Muscle layer of duodenum (tissue), 2 donors: Measurements from ENCODE around the gene SLIT1.

Experiments
- H3K27ac ChIP-seq: one replicate; pipeline ENCODE4 v1.7.0; 2013; ENCODE audit warnings: mild to moderate bottlenecking, low read length
- H3K27me3 ChIP-seq: one replicate; pipeline ENCODE4 v1.7.0; 2013; ENCODE audit warnings: low read depth, mild to moderate bottlenecking, control low read depth, low read length
- H3K36me3 ChIP-seq, 2 donors: one replicate each; pipeline ENCODE4 v1.7.0; 2013; ENCODE audit warnings: low read length in 2 of 2, control low read depth in 1 of 2, mild to moderate bottlenecking in 1 of 2; ENCODE audit not compliant: insufficient read depth in 2 of 2, control insufficient read depth in 1 of 2
- H3K4me1 ChIP-seq, 2 donors: one replicate each; pipeline ENCODE4 v1.7.0; 2013; ENCODE audit warnings: low read length in 2 of 2, mild to moderate bottlenecking in 2 of 2, control low read depth in 1 of 2, moderate library complexity in 1 of 2; ENCODE audit not compliant: insufficient read depth in 2 of 2, control insufficient read depth in 1 of 2
- H3K4me3 ChIP-seq, 2 donors: one replicate each; pipeline ENCODE4 v1.7.0; 2013; ENCODE audit warnings: low read length in 2 of 2, low read depth in 1 of 2, mild to moderate bottlenecking in 1 of 2
- H3K9me3 ChIP-seq, 2 donors: one replicate each; pipeline ENCODE4 v1.7.0; 2013; ENCODE audit warnings: low read length in 2 of 2, control low read depth in 1 of 2, mild to moderate bottlenecking in 1 of 2; ENCODE audit not compliant: control insufficient read depth in 1 of 2
- donor health status: healthy.

SLIT1 gene

GRCh38 chr10:96999987-97000386, 185.8 kb downstream of the SLIT1 start:
- Histone ChIP-seq H3K4me3 (no peak overlapping the region), H3K36me3 (no peaks in the 10 kb centered on the region), H3K27me3 (no peaks in the 10 kb centered on the region), H3K4me1 (peaks cover 0 to 8% of the 10 kb centered on the region in 2 donors), H3K9me3 (no peaks in the 10 kb centered on the region), H3K27ac (no peak overlapping the region)

- H3K4me3 ChIP-seq = no peak overlapping the region
- no peaks in the 10 kb centered on the region for H3K27me3 ChIP-seq
- no peaks in the 10 kb centered on the region for H3K9me3 ChIP-seq
- H3K4me1 ChIP-seq = peaks cover 0 to 8% of the 10 kb centered on the region in 2 donors
- no peaks in the 10 kb centered on the region for H3K36me3 ChIP-seq
- no peak overlapping the region for H3K27ac ChIP-seq
Observed at GRCh38 chr10:96999337-96999736, 186.4 kb downstream of the SLIT1 start.

- Histone ChIP-seq H3K27me3 (no peaks in the 10 kb centered on the region), H3K27ac (no peak overlapping the region), H3K36me3 (no peaks in the 10 kb centered on the region), H3K9me3 (no peaks in the 10 kb centered on the region), H3K4me3 (no peak overlapping the region), H3K4me1 (peaks cover 0 to 12% of the 10 kb centered on the region in 2 donors)
Observed at GRCh38 chr10:96998329-96998888, 187.3 kb downstream of the SLIT1 start.

GRCh38 chr10:96996275-96996965, 189.3 kb downstream of the SLIT1 start:
- Histone ChIP-seq H3K27ac (no peak overlapping the region), H3K9me3 (no peaks in the 10 kb centered on the region), H3K4me3 (no peak overlapping the region)

GRCh38 chr10:96995851-96996250, 189.9 kb downstream of the SLIT1 start:
- Histone ChIP-seq H3K36me3 (no peaks in the 10 kb centered on the region), H3K4me1 (peaks cover 0 to 16% of the 10 kb centered on the region in 2 donors), H3K9me3 (no peaks in the 10 kb centered on the region), H3K4me3 (no peak overlapping the region), H3K27me3 (no peaks in the 10 kb centered on the region), H3K27ac (no peak overlapping the region)

More at GRCh38 chr10:96996275-96996965, 189.3 kb downstream of the SLIT1 start:
- Histone ChIP-seq H3K27me3 (no peaks in the 10 kb centered on the region), H3K36me3 (no peaks in the 10 kb centered on the region), H3K4me1 (peaks cover 0 to 16% of the 10 kb centered on the region in 2 donors)

- H3K27ac ChIP-seq = no peak overlapping the region
- H3K4me1 ChIP-seq = peaks cover 0 to 16% of the 10 kb centered on the region in 2 donors
- H3K27me3 ChIP-seq = no peaks in the 10 kb centered on the region
- no peaks in the 10 kb centered on the region for H3K36me3 ChIP-seq
- no peak overlapping the region for H3K4me3 ChIP-seq
- no peaks in the 10 kb centered on the region for H3K9me3 ChIP-seq
Observed at GRCh38 chr10:96992721-96993120, 193.0 kb downstream of the SLIT1 start.

- Histone ChIP-seq H3K9me3 (no peaks in the 10 kb centered on the region), H3K4me1 (peaks cover 0 to 16% of the 10 kb centered on the region in 2 donors), H3K27me3 (no peaks in the 10 kb centered on the region), H3K36me3 (no peaks in the 10 kb centered on the region), H3K27ac (no peak overlapping the region), H3K4me3 (no peak overlapping the region)
Observed at GRCh38 chr10:96991313-96991841, 194.4 kb downstream of the SLIT1 start.

- no peak overlapping the region for H3K4me3 ChIP-seq
- H3K9me3 ChIP-seq = no peaks in the 10 kb centered on the region
- peaks cover 0 to 4% of the 10 kb centered on the region in 2 donors for H3K4me1 ChIP-seq
- no peak overlapping the region for H3K27ac ChIP-seq
- no peaks in the 10 kb centered on the region for H3K27me3 ChIP-seq
- H3K36me3 ChIP-seq = no peaks in the 10 kb centered on the region
Observed at GRCh38 chr10:96988426-96988825, 197.3 kb downstream of the SLIT1 start.

GRCh38 chr10:96987842-96988175, 197.9 kb downstream of the SLIT1 start:
- peaks cover 0 to 4% of the 10 kb centered on the region in 2 donors for H3K4me1 ChIP-seq

GRCh38 chr10:96987141-96987841, 198.5 kb downstream of the SLIT1 start:
- peaks cover 0 to 4% of the 10 kb centered on the region in 2 donors for H3K4me1 ChIP-seq
- H3K4me3 ChIP-seq = no peak overlapping the region
- H3K9me3 ChIP-seq = no peaks in the 10 kb centered on the region
- no peaks in the 10 kb centered on the region for H3K27me3 ChIP-seq
- H3K27ac ChIP-seq = no peak overlapping the region
- H3K36me3 ChIP-seq = peaks cover under 1 to 3% of the 10 kb centered on the region in 2 donors

More at GRCh38 chr10:96987842-96988175, 197.9 kb downstream of the SLIT1 start:
- Histone ChIP-seq H3K27ac (no peak overlapping the region), H3K27me3 (no peaks in the 10 kb centered on the region), H3K36me3 (no peaks in the 10 kb centered on the region), H3K9me3 (no peaks in the 10 kb centered on the region), H3K4me3 (no peak overlapping the region)

- no peaks in the 10 kb centered on the region for H3K27me3 ChIP-seq
- peaks cover 10 to 13% of the 10 kb centered on the region in 2 donors for H3K36me3 ChIP-seq
- no peaks in the 10 kb centered on the region for H3K9me3 ChIP-seq
- H3K4me1 ChIP-seq = no peaks in the 10 kb centered on the region
- no peak overlapping the region for H3K27ac ChIP-seq
- H3K4me3 ChIP-seq = no peak overlapping the region
Observed at GRCh38 chr10:96986200-96986856, 199.4 kb downstream of the SLIT1 start.
